ENCODE data around the gene PLXNA1.

GRCh38 chr3:126959921-126960603 lies 22.9 kb upstream of the PLXNA1 start:
- no peak for TF ChIP-seq EZH2phosphoT487 (IDR thresholded peaks at IDR 0.05; ENCODE audit: low read depth, severe bottlenecking, unreplicated experiment)
- TF ChIP-seq, protein P1, sequence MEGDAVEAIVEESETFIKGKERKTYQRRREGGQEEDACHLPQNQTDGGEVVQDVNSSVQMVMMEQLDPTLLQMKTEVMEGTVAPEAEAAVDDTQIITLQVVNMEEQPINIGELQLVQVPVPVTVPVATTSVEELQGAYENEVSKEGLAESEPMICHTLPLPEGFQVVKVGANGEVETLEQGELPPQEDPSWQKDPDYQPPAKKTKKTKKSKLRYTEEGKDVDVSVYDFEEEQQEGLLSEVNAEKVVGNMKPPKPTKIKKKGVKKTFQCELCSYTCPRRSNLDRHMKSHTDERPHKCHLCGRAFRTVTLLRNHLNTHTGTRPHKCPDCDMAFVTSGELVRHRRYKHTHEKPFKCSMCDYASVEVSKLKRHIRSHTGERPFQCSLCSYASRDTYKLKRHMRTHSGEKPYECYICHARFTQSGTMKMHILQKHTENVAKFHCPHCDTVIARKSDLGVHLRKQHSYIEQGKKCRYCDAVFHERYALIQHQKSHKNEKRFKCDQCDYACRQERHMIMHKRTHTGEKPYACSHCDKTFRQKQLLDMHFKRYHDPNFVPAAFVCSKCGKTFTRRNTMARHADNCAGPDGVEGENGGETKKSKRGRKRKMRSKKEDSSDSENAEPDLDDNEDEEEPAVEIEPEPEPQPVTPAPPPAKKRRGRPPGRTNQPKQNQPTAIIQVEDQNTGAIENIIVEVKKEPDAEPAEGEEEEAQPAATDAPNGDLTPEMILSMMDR (IDR thresholded peaks at IDR 0.05; ENCODE audit: poor library complexity): peak; percentile 23
